ENCODE results near the gene ANKFN1. TPM values are rescaled to one million over a fixed set of nuclear protein-coding genes. Genes with fewer than 3 reads are reported as not detected.

The ANKFN1 gene
- total and polyA plus RNA-seq, 11 donors: not detected

GRCh38 chr17:56185491-56186221, 32.4 kb downstream of the ANKFN1 start:
- Histone ChIP-seq H3K27me3 (no peaks in the 10 kb centered on the region), H3K9me3 (no peaks in the 10 kb centered on the region), H3K36me3 (no peaks in the 10 kb centered on the region), H3K27ac (no peak overlapping the region), H3K4me3 (no peak overlapping the region), H3K4me1 (no peaks in the 10 kb centered on the region)
- 66 to 73% (median 72%) methylated on average over 6 of the region's 6 CpGs for WGBS, 4 donors
- TF ChIP-seq, protein P1, sequence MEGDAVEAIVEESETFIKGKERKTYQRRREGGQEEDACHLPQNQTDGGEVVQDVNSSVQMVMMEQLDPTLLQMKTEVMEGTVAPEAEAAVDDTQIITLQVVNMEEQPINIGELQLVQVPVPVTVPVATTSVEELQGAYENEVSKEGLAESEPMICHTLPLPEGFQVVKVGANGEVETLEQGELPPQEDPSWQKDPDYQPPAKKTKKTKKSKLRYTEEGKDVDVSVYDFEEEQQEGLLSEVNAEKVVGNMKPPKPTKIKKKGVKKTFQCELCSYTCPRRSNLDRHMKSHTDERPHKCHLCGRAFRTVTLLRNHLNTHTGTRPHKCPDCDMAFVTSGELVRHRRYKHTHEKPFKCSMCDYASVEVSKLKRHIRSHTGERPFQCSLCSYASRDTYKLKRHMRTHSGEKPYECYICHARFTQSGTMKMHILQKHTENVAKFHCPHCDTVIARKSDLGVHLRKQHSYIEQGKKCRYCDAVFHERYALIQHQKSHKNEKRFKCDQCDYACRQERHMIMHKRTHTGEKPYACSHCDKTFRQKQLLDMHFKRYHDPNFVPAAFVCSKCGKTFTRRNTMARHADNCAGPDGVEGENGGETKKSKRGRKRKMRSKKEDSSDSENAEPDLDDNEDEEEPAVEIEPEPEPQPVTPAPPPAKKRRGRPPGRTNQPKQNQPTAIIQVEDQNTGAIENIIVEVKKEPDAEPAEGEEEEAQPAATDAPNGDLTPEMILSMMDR (IDR thresholded peaks at IDR 0.05): no peak
- no peak for TF ChIP-seq POLR2A (IDR thresholded peaks at IDR 0.05)
- ATAC-seq: no peak
- no peak for DNase-seq
- intact Hi-C loops (cut with DNase I): no loop called here

GRCh38 chr17:56186222-56186786, 33.0 kb downstream of the ANKFN1 start:
- H3K4me1 ChIP-seq: no peaks in the 10 kb centered on the region
- H3K4me3 ChIP-seq: no peak overlapping the region
- no peak for ATAC-seq
- H3K27ac ChIP-seq: no peak overlapping the region
- no peaks in the 10 kb centered on the region for H3K9me3 ChIP-seq
- H3K36me3 ChIP-seq: no peaks in the 10 kb centered on the region
- TF ChIP-seq, protein P1 (IDR thresholded peaks at IDR 0.05): no peak
- no peak for TF ChIP-seq POLR2A (IDR thresholded peaks at IDR 0.05)
- no peak for DNase-seq
- 62 to 74% (median 65%) methylated on average over 7 of the region's 7 CpGs for WGBS, 4 donors
- H3K27me3 ChIP-seq: no peaks in the 10 kb centered on the region
- intact Hi-C loops (cut with DNase I): no loop called here

GRCh38 chr17:56203430-56203829, 50.2 kb downstream of the ANKFN1 start:
- ATAC-seq: no peak
- Histone ChIP-seq H3K9me3 (no peaks in the 10 kb centered on the region), H3K4me1 (no peaks in the 10 kb centered on the region), H3K27me3 (peaks cover 0 to 6% (median 0%) of the 10 kb centered on the region in 9 donors), H3K4me3 (no peak overlapping the region), H3K27ac (no peak overlapping the region), H3K36me3 (no peaks in the 10 kb centered on the region)
- WGBS, 4 donors: 63 to 70% (median 67%) methylated on average over 5 of the region's 5 CpGs
- intact Hi-C loops (cut with DNase I): no loop called here
- no peak for DNase-seq
- TF ChIP-seq, protein P1 (IDR thresholded peaks at IDR 0.05): no peak
- no peak for TF ChIP-seq POLR2A (IDR thresholded peaks at IDR 0.05)

DNA sequence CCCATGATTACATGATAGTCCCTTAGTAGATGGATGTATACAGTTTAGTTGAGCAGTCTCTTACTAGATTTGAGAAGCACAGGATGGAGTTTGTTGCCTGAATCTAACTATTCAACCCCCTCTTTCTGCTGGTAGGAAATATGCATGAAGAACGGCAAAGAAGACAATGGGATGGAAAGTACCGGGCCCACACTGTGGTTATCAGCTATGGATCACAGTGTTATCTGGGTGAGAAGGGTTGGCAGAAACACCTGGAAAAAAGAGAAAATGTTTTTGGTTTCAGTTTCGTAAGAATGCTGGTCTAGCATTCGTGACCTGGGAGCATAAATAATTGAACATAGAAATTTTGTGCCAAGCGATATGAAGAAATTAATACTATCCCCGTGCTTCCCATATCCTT, 53.1 kb downstream of the ANKFN1 start:
- Histone ChIP-seq H3K27me3 (peaks cover 0 to 6% (median 0%) of the 10 kb centered on the region in 9 donors), H3K4me1 (no peaks in the 10 kb centered on the region), H3K27ac (no peak overlapping the region), H3K4me3 (no peak overlapping the region), H3K36me3 (no peaks in the 10 kb centered on the region), H3K9me3 (peaks cover 0 to 11% (median 0%) of the 10 kb centered on the region in 12 donors)
- DNase-seq (no peak), ATAC-seq (no peak)
- no peak for TF ChIP-seq POLR2A (IDR thresholded peaks at IDR 0.05)
- TF ChIP-seq, protein P1 (IDR thresholded peaks at IDR 0.05): no peak
- WGBS, 4 donors: 65 to 76% (median 71%) methylated on average over 6 of the region's 6 CpGs
- intact Hi-C loops (cut with DNase I): no loop called here
